ENCODE measurements around the gene ZNF497. TPM values are rescaled to one million over a fixed set of nuclear protein-coding genes. Genes with fewer than 3 reads are reported as not detected.

Gene ZNF497
- total RNA-seq = 0.87 and 2.0 TPM in 2 replicates

DNA sequence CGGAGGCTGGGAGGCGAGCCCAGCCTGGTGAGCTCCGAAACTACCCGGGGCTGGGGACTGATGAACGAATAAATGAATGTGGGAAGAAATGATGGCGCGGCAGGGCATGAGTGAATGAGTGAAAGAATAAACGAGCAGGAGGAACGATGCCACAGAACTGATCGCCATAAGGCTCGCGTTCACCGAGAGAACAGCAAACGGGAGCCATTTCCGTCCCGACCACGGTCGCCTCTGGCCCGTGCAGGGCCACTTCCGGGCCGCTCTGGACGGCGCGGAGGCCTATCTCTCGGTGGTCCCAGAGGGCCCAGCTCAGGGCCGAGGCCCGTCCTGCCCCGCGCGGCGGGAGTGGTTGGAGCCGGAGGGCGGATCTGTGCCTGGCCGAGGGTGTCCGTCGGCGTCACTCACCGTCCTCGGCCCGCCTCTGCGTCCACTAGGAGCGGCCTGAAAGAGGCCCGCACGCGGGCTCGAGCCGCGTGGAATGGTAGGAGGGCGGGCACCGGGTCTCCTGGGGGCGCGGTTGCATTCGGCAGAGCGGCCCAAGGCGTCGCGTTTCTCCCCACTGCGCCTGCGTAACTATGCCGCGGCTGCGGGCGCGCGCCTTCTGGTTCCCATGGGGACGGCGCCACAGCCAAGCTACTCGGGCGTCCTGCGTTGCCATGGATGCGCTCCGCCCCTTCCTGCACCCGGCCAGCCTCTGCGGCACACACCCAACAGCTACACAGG, at the start of gene ZNF497:
Gene ZNF497, minus strand, starts transcription at position 480 of the 723 bp plus-strand sequence. CDS start 5,116 bp downstream, outside the sequence.

DNA sequence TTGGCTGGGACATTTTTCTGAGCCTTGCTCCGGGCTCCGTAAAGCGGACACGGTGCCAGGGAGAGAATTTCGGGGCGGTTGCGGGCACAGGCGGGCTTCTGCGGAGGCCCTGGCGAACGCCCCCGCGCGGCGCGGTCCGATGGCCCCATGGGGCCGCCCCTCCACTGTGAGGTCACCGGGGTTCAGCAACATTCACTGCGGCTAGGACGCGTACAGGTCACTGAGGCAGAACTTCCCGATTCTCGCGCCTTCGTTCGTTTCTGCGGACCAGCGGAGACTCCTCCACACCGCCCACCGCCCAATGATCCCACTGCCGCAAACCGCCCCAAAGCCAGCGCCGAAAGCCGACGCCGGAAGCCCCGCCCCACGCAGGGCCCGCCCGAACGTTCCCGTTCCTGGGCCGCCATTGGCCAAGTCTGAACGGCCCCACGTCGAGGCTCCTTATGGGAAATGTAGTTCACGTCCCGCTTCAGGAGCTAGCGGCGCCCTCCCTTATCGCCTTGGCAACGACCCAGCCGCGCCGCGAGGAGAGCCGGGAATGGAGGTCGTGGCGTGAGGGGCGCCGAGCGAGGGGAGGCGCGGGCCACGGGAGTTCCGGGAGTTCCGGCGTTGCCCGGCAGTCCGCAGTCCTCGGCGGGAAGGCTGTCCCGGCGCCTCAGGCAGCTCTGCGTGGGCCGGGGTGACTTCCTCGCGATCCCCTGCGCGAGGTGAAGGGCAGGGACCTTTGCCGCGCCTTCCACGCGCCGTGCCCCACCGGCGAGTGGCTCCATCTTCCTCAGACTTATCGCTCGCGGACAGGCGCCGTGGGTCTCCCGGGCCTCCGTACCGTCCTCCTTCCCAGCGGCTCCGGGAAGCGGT, 45.8 kb upstream of the ZNF497 start, which contains the start of gene ZNF584:
Gene ZNF584, plus strand, starts transcription at position 498 of the 858 bp plus-strand sequence. CDS start 499 bp downstream, outside the sequence.

DNA sequence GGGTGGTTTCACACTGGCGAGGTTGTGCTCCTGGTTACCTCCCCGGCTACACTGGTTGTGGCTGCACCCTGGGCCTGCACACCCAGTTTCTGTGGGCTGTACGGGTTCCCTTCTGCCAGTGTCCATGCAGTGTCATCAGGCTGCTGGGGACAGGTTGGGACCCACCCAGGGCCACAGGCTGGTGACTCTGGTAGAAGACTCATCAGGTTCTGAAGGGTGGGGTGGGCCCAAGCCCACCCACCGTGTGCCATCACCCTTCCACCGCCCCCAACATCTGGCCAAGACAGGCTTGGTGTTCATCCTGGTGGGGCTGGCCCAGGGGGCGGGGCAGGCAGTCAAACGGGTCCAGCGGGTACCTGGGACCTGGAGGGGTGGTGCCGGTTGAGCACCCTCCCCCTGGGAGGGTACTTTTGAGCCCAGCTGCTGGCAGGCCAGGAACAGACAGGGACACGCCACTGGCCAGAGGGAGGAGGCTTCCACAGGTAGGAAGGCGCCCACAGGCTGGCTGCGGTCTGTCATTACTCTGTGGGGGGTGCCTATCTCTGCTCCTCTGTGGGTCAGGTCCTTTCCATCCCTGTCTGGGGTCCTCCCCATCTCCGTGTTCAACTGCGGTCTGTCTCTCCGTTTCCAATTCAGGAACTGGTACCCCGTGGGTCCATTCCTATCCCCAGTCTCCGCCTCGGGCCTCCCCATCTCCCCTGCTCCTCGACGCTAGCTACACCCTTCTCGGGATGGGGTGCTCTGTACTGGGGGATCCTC, 32.8 kb upstream of the ZNF497 start, which contains the start of gene RNF225:
Gene RNF225, plus strand, starts transcription at position 437 of the 759 bp plus-strand sequence. CDS start 434 bp downstream, outside the sequence.

DNA sequence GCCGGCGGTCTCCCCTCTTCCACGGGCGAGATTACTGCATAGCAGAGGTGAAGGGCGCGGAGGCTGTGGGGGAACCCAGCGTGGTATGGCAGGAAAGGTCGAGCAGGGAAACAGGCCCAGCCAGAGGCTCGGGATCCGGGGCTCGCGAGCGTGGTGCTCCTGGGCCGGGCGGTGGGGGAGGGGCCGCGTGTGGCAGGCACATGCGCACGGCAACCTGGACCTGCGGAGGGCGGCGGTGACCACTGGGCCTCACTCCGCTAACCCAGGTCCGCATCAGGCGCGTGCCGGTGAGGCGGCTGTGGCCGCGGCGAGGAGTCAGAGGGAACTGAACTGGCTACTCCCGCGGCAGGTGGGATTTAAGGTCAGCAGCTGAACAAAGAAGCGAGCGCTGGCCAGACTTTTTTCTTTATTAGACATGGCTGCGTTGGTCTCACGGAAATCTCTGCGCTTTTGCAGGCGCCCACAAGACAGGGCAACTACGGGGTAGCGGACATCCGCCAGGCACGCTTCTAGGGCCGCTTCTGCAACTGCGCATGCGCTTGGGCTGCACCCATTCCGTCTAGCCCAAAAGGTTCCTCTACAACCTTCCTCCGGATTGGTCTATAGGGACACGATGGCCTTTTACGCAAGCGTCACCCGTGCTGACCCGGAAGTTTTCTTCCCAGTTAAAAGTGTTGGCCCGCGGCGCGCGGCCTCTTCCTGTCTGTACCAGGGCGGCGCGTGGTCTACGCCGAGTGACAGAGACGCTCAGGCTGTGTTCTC, 24.2 kb upstream of the ZNF497 start, which contains the start of gene RPS5:
Gene RPS5, plus strand, starts transcription at position 694 of the 762 bp plus-strand sequence. CDS start 869 bp downstream, outside the sequence.

DNA sequence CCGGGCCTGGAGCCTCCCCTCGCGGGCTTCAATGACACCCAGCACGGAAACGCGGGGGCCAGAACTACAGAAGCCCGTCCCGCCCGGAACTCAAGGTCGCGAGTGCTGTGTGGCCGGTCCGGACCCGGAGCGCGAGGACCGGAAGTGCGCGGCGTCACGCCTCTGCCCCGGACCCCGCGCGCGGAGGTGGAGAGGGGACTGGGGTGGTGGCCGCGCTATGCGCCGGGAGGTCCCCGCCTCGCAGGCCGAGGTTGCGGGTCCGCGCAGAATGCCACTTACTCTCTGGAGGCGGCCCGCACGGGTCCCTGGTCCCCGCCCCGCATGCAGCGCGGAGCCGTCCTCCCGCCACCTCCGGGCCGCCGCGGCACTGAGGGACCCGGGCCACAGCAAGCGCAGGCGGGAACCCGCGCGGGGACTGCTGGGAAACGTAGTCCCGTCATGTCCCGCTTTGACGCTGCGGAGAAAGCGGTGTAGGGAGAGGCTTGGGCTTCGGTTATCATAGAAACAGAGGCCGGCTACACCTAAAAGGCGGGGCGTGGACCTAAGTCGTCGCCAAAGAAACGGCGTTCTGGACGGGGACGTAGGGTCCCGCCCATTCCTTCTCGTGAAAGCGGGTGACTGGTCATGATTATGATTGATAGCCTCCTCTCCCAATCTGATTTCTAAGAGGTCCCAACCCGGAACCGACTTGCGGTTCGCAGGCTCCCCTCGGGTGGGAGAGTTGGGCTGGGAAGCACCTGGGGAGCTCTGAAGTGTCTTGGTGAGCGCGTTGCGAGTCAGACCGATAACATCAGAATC, 18.3 kb upstream of the ZNF497 start, which contains the start of gene ZNF837:
Gene ZNF837, minus strand, starts transcription at position 369 of the 798 bp plus-strand sequence. CDS start 11,698 bp downstream, outside the sequence.

DNA sequence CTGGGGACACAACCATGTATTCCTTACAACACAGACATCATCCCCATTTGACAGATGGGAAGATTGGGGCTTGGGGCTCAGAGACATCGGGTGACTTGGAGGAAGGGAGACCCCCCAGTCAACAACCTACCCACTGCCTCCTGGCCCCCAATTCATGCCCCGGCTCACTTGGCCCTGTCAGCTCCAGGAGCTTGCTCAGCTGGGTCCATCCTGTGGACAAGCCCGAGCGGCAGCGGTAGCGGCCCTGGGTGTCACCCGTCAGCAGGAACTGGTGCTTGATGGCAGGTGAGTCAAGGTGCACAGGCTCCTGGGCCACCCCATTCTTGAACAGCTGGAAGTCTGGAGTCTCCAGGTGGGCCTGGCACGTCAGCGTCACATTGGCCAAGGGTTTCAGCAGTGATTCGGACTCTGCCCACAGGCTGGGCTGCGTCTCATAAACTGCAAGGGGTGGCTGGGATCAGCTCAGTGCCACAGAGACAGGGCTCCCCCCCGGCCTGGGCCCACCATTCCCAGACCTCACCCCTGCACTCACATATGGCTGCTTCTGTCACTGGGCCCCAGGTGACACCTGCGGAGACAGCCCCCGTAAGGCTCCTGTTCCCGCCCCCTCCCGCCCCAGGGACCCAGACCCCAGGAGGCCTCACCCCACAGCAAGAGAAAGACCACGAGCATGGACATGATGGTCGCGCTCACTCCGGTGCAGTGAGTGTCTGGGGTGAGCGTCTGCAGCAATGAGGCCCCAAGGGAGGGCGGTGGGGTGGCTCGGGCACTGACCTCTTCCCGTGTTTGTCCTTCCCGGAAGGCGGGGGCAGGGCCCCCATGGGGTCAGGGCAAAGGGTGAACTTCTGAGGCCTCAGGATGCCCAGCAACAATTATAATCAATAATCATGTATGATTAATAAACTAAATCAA, 9.5 kb downstream of the ZNF497 start, which contains the start of gene A1BG:
Gene A1BG, minus strand, starts transcription at position 733 of the 912 bp plus-strand sequence. Its CDS starts 55 bp downstream, at position 678.

DNA sequence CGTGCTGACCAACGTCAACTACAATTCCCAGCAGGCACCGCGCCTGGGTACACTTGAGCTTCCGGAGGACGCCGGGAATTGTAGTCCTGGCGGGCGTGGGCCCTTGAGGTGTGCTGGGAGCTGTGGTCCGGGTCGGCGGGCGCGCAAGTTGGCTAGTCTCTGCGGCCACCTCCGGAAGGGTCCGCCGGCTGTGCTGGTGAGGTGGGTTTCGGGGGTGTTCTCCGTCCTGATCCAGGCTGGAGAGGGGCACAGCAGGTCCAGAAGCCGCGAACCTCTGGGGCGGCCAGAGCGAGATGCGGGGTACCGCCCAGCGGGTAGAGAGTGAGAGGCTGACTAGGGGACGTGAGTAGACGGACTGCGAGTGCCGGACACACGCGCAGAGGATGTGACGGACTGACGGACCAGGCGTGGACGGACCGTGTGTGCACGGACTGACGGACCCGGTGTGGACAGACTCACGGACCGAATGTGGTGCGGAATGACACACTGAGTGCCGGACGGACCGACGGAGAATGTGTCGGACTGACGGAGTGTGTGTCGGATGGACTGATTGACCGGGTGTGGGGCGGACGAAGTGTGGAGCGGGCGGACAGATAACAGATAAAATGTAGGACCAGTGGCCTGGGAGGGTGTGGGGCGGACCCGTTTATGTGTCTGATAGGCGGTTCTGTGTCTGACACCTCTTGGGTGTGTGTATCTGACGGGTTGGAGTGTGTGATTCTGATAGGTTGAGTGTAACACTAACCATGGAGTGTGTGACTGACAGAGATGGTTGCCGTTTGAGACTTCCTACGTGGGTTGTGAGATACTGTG, 35.4 kb downstream of the ZNF497 start, which contains the start of gene ZSCAN22:
Gene ZSCAN22, plus strand, starts transcription at position 81 of the 813 bp plus-strand sequence. CDS start 7,809 bp downstream, outside the sequence.

DNA sequence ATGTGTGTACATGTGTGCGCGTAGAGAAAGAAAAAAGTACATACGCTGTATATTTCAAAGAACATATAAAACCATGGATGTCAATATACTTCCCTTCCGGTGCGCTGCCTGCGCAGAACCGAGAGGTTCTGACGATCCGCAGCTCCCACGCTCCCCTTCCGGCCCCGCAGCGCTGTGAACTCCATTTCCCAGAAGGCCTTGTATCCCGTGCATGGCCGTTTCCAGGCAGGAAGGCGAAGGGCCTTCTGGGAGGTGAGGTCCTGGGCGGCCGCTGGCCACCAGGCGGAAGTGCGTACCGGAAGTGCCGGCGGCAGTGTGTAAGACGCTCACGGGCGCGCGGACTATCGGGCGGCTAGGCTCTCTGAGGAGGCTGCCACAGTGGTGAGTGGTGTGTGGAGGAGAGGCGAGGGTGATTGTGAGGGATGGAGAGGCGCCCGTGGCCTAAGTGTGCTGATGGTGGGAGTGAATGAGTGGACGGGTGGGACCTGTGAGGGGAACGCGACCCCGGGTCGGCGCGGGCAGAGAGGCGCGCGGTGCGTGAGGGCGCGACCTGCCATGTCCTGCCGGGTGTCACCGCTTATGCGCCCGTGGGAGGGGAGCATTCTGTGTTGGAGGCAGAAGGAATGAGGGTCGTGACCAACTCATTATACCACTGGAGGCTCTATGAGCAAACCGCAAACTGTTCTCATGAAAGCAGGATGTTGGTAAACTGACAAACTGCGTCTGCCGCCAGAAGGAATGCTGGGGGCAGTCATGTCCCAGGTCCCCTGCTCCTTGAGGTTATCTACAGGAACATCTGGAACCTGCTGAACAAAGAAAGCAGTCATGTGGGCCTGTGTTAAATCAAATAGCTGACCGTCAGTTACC, 57.3 kb downstream of the ZNF497 start, which contains the start of gene ERVK3-1:
Gene ERVK3-1, plus strand, starts transcription at position 313 of the 867 bp plus-strand sequence. CDS start 6,792 bp downstream, outside the sequence.

Other genes starting within 250 kb of the ZNF497 start
- gene ZNF329, start 212.0 kb downstream of the ZNF497 start, total RNA-seq = 17.5 and 21.2 TPM in 2 replicates
- gene ZNF274, start 179.7 kb downstream of the ZNF497 start, total RNA-seq = 27.8 and 32.1 TPM in 2 replicates
- 35.9 and 40.7 TPM in 2 replicates for gene ZNF544, start 133.8 kb downstream of the ZNF497 start, total RNA-seq
- 4.9 and 6.1 TPM in 2 replicates for gene ZNF8, start 83.8 kb downstream of the ZNF497 start, total RNA-seq
- 22.2 and 40.7 TPM in 2 replicates for gene ERVK3-1, start 57.4 kb downstream of the ZNF497 start, total RNA-seq
- gene ZSCAN22, start 35.8 kb downstream of the ZNF497 start, total RNA-seq = 3.2 and 3.3 TPM in 2 replicates
- 10.6 and 26.5 TPM in 2 replicates for gene A1BG, start 9.3 kb downstream of the ZNF497 start, total RNA-seq
- 3.2 and 3.8 TPM in 2 replicates for gene ZNF837, start 18.3 kb upstream of the ZNF497 start, total RNA-seq
- gene RPS5, start 24.5 kb upstream of the ZNF497 start, total RNA-seq = 1,695 and 1,835 TPM in 2 replicates
- 0.66 TPM in 1 of 2 replicates, not detected in the other for gene RNF225, start 32.9 kb upstream of the ZNF497 start, total RNA-seq
- 18.5 and 33.2 TPM in 2 replicates for gene ZNF584, start 45.9 kb upstream of the ZNF497 start, total RNA-seq
- gene ZNF132, start 77.4 kb upstream of the ZNF497 start, total RNA-seq = 12.7 and 14.4 TPM in 2 replicates
- gene ZNF324B, start 88.9 kb upstream of the ZNF497 start, total RNA-seq = 8.4 and 12.1 TPM in 2 replicates
- gene ZNF324, start 104.3 kb upstream of the ZNF497 start, total RNA-seq = 15.4 and 20.5 TPM in 2 replicates
- gene ZNF446, start 113.6 kb upstream of the ZNF497 start, total RNA-seq = 11.2 and 15.1 TPM in 2 replicates
- 3.1 and 5.8 TPM in 2 replicates for gene SLC27A5, start 149.2 kb upstream of the ZNF497 start, total RNA-seq
- gene ZBTB45, start 157.1 kb upstream of the ZNF497 start, total RNA-seq = 5.5 and 11.7 TPM in 2 replicates
- 277 and 407 TPM in 2 replicates for gene TRIM28, start 181.3 kb upstream of the ZNF497 start, total RNA-seq
- 140 and 148 TPM in 2 replicates for gene CHMP2A, start 192.4 kb upstream of the ZNF497 start, total RNA-seq
- 39.7 and 50.8 TPM in 2 replicates for gene UBE2M, start 195.9 kb upstream of the ZNF497 start, total RNA-seq
- gene MZF1, start 210.6 kb upstream of the ZNF497 start, total RNA-seq = 16.1 and 20.7 TPM in 2 replicates

All from smooth muscle cell of trachea (primary cell).